GM19395 (cell line): Measurements from ENCODE around the gene CUBN.

Experiments
- ATAC-seq: cut with Tn5 transposase; IDR thresholded peaks from one replicate; pipeline ENCODE4 v1.9.1; 2021; ENCODE audit warnings: mild to moderate bottlenecking, moderate library complexity; ENCODE audit not compliant: unreplicated experiment

Gene CUBN

GRCh38 chr10:16798571-16798970 lies 331.0 kb downstream of the CUBN start:
- no peak for ATAC-seq

GRCh38 chr10:16795410-16796073 lies 334.1 kb downstream of the CUBN start:
- no peak for ATAC-seq

- ATAC-seq = no peak
Observed at GRCh38 chr10:16794005-16794404, 335.6 kb downstream of the CUBN start.

- no peak for ATAC-seq
Observed at GRCh38 chr10:16792675-16793074, 336.9 kb downstream of the CUBN start.

- ATAC-seq = no peak
Observed at GRCh38 chr10:16789765-16790164, 339.8 kb downstream of the CUBN start.

- no peak for ATAC-seq
Observed at GRCh38 chr10:16789261-16789660, 340.4 kb downstream of the CUBN start.

GRCh38 chr10:16788778-16789177 lies 340.8 kb downstream of the CUBN start:
- no peak for ATAC-seq

GRCh38 chr10:16788125-16788524 lies 341.5 kb downstream of the CUBN start:
- peak; percentile 60 for ATAC-seq

GRCh38 chr10:16787361-16787791 lies 342.2 kb downstream of the CUBN start:
- peak; percentile 73 for ATAC-seq

- no peak for ATAC-seq
Observed at GRCh38 chr10:16780338-16780880, 349.2 kb downstream of the CUBN start.

- peak; percentile 80 for ATAC-seq
Observed at GRCh38 chr10:16779384-16779915, 350.2 kb downstream of the CUBN start.

- ATAC-seq = peak; percentile 69
Observed at GRCh38 chr10:16777473-16778370, 351.9 kb downstream of the CUBN start.

GRCh38 chr10:16776896-16777295 lies 352.7 kb downstream of the CUBN start:
- ATAC-seq = no peak
